NCI-H1105 (cell line): ENCODE measurements around the gene AIF1L.

ENCODE experiments used
- DNase-seq: peaks from one replicate; lab custom pipeline; 2025; lab: John Stamatoyannopoulos, UW

Gene AIF1L

DNA sequence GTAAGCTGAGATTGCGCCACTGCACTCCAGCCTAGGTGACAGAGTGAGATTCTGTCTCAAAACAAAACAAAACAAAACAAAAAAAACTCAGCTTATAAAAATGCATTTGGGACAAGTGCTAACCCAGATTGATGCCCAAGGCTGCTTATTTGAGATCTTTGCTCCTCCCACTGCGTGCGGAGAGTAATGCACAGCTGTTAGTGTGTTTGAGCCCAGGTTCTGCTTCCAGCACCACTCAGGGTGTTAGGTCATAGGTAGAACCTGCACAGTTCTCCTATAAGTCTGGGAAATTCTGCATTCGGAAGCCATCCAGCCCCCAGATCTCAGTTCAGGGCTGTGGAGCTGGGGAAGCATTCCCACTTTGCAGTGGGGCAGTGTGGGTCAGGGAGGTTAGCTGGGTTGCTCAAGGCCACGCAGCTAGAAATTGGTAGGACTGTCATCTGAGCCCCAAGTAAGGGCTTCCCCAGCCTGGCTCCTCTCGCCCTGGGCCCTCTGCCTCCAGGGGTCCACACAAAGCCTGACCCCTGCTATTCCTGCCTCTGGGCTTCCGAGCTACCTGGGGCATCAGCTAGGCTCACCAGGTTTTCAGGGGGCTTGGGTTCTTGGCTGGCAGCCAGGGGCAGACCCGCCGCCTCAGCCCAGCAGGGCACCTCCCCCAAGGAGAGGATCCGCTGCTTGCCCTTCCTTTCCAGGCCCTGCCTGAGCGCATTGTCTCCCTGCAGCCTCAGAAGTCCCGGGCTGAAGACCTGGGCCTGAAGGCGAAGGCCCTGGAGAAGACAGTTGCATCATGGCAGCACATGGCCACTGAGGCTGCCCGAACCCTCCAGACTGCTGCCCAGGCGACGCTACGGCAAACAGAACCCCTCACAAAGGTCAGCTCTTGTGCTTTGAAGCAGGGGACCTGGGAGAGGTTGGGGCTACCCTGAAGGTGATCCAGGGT lies 17.6 kb upstream of the AIF1L start:
- DNase-seq: no peak

DNA sequence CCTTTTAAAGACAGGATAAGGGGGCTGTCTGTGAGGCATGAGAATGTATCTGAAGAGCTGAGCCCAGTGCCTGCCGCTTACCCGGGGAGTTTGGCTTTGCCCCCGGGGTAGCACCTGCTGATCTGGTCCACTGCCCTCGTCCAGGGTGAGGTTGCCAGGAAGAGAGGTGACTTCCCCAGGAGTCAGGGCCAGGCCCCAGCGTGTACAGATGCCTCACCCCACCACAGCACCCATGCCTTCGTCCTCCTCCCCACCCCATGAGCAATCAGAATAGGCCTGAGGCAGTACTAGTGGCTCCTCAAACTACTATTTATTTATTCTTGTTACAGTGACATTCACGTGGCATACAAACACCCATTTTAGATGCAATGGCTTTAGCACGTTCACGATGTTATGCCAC lies 15.7 kb upstream of the AIF1L start:
- no peak for DNase-seq

DNA sequence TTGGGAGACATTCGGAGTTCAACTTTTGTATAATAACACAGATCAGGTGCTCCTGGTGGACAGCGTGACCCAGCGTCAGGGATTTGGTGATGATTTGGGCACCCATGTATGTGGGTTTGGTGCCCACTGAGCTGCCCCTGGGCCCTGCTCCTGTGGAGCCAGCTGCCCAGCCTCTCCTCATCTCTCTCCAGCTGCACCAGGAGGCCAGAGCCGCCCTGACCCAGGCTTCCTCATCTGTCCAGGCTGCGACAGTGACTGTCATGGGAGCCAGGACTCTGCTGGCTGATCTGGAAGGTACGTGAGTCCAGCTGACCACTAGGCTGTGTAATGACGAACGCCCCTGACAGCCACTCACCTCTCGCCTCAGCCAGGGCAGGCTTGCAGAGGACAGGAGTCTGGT lies 14.5 kb upstream of the AIF1L start:
- no peak for DNase-seq

DNA sequence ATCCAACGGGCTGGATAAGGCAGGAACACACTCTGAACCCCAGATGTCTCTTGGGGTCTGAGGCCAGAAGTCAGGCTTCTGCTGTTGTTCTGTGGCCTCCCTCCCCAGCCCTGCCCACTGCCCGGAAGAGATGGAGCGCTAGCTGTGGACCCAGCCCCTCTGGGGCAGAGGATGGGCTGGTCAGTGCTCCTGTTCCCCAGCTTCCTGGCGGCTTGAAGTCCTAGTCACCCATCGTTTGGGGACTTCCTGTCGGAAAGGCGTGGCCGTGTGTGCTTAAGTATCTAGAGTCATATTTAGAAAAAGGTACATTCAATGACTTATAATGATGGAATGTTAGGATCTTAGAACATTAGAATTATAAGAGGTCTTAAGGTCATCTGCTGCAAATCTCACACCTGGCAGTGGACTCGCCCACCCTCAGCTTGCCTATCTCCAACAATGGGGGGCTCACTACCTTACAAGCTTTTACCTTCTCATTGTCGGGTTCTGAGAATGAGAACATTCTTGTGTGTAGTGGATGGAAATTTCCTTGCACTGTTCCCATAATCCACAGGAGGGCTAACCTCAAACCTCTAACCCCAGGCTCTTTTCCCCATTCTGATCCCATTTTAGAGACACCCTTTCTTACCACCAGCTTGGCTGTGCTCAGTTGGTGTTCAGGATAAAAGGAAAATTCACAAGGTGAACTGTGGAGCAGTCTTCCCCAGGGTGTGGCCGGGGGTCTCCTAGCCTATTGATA lies 13.4 kb upstream of the AIF1L start:
- no peak for DNase-seq

DNA sequence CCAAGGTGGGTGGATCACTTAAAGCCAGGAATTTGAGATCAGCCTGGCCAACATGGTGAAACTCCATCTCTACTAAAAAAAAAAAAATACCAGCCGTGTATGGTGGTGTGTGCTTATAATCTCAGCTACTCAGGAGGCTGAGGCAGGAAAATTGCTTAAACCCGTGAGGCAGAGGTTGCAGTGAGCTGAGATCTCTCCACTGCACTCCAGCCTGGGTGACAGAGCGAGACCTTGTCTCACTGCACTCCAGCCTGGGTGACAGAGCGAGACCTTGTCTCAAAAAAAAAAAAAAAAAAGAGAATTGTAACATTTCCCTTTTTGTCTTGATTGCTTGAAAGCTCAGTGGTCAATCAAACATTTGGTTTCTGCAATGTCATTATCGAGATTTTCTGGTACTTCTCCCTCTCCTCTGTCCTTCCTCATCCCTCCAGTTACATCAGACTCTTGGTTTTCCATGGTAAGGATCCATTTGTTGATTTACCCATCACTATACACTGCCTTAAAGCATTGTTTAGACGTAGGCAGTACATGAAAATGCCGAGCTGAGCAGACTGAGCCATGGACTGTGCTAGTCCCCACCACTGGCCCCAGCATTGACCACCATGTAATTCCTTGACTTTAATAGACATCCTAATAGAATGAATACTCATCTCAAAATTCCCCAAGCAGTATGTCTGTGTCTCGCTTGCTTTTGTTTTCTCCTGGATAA lies 11.5 kb upstream of the AIF1L start:
- DNase-seq: no peak

DNA sequence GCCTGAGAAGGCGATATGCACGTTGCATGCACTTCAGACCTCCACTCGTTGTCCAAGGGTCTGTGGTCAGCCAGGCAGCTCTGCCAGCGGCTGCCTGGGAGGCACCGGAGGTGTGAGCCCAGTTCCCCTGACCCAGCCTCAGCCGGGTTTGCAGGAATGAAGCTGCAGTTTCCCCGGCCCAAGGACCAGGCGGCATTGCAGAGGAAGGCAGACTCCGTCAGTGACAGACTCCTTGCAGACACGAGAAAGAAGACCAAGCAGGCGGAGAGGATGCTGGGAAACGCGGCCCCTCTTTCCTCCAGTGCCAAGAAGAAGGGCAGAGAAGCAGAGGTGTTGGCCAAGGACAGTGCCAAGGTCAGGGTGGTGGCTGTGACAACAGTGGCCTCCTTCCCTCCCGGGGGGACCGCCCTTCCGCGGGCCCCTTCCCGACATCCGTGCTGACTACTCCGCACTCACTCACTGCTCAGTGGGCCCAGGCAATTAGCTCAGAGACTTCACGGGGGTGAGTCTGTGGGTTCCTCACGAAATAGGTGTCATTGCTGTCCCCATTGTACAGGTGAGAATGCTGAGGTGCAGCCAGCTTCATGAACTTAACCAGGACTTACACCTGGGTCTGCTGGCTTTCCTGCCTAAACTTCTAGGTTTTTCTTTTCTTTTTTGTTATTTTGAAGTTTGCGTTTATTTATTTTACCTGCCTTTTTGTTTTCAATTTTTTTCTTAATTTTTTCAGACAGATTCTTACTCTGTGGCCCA lies 10.8 kb upstream of the AIF1L start:
- DNase-seq: no peak

DNA sequence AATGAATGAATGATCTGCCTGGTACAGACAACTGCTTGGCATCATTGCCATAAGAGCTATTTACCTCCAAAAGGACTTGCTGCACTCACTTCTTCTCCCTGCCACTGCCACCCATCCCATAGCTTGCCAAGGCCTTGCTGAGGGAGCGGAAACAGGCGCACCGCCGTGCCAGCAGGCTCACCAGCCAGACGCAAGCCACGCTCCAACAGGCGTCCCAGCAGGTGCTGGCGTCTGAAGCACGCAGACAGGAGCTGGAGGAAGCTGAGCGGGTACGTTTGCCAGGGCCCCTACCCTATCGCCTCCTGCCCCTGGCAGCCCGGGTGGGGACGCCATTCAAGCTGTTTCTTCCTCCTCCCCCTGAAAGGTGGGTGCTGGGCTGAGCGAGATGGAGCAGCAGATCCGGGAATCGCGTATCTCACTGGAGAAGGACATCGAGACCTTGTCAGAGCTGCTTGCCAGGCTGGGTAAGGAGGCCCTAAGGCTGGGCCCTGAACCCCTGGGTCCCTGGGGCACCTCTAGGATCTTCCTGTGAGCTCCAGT lies 8.9 kb upstream of the AIF1L start:
- no peak for DNase-seq

DNA sequence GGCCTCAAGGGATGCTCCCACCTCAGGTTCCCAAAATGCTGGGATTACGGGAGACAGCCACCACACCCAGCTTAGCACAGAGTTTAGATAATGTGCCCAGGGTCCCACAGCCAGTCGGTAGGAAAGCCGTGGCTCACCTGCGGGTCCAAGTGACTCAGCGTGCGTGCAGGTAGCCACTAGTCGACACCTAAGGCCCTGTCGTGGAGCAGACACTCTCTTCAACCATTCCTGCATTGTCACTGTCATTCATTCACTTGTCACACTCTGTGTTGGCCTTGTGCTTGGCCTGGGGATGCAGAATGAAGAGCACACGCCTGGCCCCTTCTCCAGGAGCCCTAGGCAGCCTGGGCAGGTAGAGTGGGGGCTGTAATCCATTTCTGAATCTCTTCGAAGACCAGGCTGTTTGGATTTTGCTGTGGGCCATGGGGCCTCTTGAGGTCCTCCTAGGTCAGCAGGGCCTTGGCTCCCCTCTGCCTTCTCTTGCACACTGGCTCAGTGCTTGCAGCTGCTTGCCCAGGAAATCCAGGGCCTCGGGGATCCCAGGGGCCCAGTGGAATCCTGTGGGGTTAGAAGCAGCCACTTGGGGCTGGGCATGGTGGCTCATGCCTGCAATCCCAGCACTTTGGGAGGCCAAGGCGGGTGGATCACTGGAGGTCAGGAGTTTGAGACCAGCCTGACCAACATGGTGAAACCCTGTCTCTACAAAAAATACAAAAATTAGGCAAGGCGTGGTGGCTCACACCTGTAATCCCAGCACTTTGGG lies 6.1 kb upstream of the AIF1L start:
- no peak for DNase-seq

DNA sequence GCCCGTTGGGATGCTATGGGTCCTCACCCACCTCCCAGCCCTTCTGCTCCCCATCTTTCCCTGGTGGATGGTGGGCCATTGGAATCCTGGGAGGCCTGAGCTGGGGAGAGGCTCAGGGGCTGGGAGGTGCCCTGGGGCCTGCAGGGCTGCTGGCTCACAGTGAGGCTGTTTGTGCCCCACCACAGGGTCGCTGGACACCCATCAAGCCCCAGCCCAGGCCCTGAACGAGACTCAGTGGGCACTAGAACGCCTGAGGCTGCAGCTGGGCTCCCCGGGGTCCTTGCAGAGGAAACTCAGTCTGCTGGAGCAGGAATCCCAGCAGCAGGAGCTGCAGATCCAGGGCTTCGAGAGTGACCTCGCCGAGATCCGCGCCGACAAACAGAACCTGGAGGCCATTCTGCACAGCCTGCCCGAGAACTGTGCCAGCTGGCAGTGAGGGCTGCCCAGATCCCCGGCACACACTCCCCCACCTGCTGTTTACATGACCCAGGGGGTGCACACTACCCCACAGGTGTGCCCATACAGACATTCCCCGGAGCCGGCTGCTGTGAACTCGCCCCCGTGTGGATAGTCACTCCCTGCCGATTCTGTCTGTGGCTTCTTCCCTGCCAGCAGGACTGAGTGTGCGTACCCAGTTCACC lies 4.9 kb upstream of the AIF1L start:
- no peak for DNase-seq

DNA sequence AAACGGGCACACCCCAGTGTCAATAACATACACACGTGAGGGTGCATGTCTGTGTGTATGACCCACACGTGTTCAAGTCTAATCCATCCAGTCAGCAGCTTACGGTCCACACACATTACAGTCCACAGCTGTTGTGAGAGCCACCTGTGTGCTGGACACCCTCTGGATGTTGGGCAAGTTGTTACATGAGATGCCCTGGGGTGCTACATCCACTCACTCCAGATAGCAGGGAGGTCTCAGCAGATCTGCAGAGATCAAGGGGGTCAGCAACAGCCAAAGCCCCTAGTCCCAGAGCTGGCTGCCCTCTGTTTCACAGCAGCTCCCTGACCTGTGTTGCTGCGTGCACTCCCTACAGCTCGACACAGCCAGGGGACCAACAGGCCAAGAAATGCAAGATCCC lies 4.3 kb upstream of the AIF1L start:
- no peak for DNase-seq

DNA sequence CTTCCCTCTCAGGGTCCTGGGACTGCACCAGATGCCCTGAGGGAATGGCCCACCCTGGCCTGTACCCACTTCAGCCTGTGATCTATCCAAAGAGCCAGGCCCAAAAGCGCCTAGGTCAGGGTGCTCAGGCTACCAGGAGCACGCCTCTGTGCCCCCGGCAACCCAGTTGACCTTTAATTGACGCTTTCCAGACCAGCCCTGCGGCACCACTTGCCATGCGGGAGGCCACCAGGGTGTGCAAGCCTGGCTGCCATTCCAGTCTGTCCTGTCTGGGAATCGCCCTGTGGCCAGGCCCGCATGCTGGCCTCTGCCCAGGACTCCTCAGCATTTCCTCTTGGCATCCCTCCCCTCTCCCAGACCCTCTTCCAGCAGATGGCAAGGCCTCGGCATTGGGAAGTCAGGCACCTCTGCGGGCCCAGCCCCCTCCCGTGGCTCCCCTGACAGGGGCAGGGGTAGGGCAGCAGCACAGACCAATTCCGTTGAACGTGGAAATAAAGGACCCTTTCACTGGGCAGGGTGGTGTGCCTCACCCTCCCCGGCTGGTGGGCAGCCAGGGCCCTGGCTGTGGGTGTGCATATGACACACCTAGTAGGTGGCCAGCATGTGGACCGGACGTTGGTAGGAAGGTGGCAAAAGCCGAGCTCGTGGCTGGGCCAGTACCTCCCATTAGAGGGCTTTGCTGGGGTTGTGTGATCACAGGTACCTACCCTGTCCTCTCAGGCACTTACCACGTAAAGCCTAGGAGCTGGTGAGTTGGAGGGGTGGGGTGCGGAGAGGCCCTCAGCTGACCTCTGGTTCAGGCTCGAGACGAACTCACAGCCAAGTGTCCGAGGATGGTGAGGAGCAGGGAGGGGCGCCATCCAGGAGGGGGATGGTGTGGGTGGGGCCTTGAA lies 3.5 kb upstream of the AIF1L start:
- no peak for DNase-seq

DNA sequence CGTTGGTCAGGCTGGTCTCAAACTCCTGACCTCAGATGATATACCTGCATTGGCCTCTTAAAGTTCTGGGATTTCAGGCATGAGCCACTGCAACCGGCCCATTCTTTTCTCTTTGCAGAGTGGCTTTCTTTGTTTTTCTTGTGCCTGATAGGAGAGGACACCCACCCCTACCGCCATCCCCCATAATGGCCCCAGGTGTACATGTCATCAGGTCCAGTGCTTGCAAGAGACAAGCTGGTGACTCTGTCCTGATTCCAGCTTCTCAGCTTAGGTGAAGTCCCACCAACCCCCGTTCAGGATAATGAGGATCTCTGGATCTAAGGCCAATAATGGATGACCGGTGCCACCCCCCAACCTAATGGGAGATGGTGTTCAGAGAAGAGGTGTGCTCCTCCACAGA lies 2.3 kb upstream of the AIF1L start:
- no peak for DNase-seq

DNA sequence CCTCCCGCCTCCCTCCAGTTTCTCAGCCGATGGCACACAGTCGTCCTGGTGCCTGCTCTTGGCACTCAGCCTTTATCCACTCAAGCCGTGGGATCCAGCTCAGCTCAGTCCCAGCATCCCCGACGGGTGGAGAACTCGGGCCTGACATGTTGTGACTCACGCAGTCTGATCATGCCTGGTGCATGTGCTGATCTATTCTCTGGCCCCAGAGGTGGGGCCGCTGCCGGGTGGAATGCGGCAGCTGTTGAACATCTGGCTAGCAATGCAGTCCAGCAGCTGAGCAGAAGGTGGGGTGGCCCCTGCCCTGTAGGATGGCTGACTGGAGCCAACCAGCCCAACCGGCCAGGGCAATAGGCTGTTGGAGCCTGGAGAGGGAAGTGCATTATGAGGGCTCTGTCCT lies 1.7 kb upstream of the AIF1L start:
- DNase-seq: no peak

DNA sequence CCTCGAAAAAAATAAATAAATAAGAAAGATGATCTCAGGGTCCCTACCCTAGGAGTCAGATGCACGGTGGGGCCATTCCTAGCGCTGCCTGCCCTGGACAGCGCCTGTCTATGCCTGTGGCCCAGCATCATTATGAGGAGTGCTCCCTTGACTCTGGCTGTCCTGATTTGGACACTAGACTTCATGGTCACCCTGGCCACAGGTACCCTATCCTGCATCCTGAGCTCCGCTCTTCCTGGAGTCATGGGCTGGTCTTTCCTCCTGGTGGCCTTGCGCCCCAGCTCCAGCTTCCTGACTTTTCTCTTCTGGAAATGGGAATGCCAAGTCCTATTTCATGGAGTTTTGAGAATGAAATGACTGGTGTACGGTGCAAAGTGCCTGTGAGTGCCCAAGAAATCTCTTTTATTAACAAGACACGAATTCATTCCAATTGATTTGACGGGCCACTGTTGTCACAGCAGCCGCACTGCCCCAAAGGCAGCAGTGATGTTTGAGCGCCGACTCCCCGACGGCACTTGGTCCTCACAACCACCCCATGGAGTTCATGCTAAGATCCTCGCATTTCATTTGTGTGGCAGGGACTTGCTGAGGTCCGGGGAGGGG lies 564 bp upstream of the AIF1L start:
- DNase-seq: no peak

DNA sequence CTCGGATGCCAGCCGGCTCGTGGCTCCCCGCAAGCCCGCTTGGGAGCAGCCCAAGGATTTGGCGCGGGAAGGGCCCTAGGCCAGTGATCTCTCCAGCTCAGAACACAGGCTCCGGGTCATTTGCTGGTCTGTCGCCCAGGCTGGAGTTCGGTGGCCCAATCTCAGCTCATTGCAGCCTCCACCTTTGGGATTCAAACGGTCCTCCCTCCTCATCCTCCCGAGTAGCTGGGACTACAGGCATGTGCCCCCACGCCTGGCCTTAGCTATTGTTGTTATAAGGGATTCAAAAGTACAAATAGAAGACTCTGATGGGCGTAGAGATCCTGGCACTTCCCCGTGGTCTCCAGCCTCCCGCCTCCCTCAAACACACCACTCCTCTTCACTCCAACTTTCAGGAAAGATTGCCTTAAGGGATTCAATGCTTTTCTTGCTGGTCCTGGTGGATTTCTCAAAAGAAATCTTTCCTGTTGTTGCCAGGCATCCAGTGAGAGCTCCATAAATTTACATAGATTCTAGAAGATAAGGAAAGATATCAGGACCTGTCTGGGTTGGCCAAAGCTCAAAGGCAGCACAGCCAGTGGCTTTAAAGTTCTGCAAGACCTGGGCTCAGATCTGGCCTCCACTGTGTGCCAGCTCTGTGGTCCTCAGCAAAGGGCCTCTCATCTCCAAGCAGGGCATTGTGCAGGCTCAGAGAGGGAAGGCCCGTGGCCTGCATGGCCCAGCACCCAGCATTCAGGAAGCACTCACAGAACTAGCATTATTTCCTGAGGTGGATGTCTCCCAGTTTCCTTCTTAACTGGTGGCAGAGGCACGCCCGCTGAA lies 1.0 kb downstream of the AIF1L start:
- no peak for DNase-seq

DNA sequence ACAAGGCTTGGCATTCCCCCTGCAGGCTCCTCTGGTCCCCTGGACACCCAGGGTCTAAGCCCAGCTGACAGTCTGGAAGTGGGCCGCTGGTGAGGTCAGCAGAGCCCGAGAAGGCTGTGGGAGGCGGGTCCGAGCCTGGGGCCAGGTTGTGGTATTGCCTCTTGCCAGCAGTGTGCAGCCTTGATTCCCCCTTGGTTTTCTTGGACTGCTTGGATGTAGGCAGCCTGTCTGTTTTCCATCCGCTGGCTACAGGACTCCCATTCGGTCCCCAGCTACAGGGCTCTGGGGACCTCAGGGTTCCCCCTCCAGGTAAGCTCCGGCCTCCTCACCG lies 1.6 kb downstream of the AIF1L start:
- DNase-seq: no peak

DNA sequence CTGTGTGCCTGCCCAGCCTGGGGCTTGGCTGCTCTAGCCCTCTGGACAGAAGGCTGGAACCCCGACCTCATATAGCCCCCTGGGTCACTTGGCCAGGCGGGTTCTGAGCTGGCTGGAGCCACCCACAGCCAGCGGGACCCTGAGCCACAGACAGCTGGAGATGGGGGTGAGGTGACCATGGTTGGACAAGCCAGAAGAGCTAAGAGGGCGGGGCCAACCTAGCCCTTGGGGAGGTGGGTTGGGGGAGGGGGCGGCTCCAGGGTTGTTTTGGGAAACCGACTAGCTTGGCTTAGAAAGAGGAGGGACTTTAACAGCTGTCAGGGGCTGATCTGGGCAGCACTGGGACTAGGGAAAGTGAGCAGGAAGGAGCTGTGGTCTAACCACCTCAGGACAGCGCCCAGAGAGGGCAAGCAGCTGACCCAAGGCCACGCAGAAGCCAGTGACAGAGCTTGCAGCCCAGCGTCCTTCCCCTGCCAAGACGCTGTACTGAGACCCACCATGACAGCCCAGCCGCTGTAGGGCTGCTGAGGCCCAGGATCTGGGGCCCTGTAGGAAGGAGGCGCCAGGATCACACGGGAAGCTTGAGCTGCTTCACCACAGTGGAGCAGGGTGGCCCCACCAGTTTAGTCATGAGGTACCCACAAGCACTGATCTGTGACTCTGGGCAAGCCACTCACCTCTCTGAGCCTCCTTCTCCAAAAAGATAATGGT lies 2.2 kb downstream of the AIF1L start:
- DNase-seq: no peak
